Renal cortex interstitium (tissue), 11 donors: ENCODE data around the gene HASPIN. TPM values are rescaled to one million over a fixed set of nuclear protein-coding genes. Genes with fewer than 3 reads are reported as not detected.

Source experiments
- DNase-seq, 11 donors: peaks; one replicate each; pipeline ENCODE4 v3.0.0-alpha.2; 2013; ENCODE audit warnings: low read depth in 9 of 11, low spot score in 4 of 11; ENCODE audit errors: extremely low read depth in 1 of 11
- polyA plus RNA-seq, 3 donors: library from polyadenylated mRNA; unstranded; fragments of 120-200 nt; gene quantifications; one replicate each; pipeline ENCODE4 v1.2.1, GENCODE V29; 2013; ENCODE audit not compliant: insufficient read length in 3 of 3

The HASPIN gene
- polyA plus RNA-seq, 3 donors: 2.7 to 4.9 (median 3.8) TPM

GRCh38 chr17:3754458-3755334, 31.0 kb downstream of the HASPIN start:
- peak in 9 of 11 donors; percentile 53 to 81 (median 64) for DNase-seq

GRCh38 chr17:3755335-3756030, 31.8 kb downstream of the HASPIN start:
- DNase-seq: no peak

GRCh38 chr17:3759597-3760216, 36.0 kb downstream of the HASPIN start:
- DNase-seq: no peak

- DNase-seq: no peak
Observed at GRCh38 chr17:3761036-3761917, 37.6 kb downstream of the HASPIN start.

- DNase-seq: no peak
Observed at GRCh38 chr17:3761918-3762380, 38.2 kb downstream of the HASPIN start.

- no peak for DNase-seq
Observed at GRCh38 chr17:3762922-3763776, 39.4 kb downstream of the HASPIN start.

GRCh38 chr17:3763777-3764170, 40.1 kb downstream of the HASPIN start:
- no peak for DNase-seq

- DNase-seq: no peak
Observed at GRCh38 chr17:3765981-3766380, 42.3 kb downstream of the HASPIN start.

- no peak for DNase-seq
Observed at GRCh38 chr17:3766779-3767178, 43.1 kb downstream of the HASPIN start.

- DNase-seq: no peak
Observed at GRCh38 chr17:3768341-3768740, 44.6 kb downstream of the HASPIN start.

GRCh38 chr17:3768769-3769168, 45.1 kb downstream of the HASPIN start:
- DNase-seq: no peak

GRCh38 chr17:3770466-3770865, 46.8 kb downstream of the HASPIN start:
- DNase-seq: no peak

GRCh38 chr17:3771140-3771539, 47.4 kb downstream of the HASPIN start:
- no peak for DNase-seq

- no peak for DNase-seq
Observed at GRCh38 chr17:3772764-3773163, 49.1 kb downstream of the HASPIN start.

- no peak for DNase-seq
Observed at GRCh38 chr17:3773511-3773910, 49.8 kb downstream of the HASPIN start.

GRCh38 chr17:3773966-3774365, 50.3 kb downstream of the HASPIN start:
- no peak for DNase-seq
